Choroid plexus epithelial cell (primary cell): ENCODE measurements around the gene UBE2F.

ENCODE experiments used
- DNase-seq: peaks from one replicate; pipeline ENCODE4 v3.0.0-alpha.2; 2010; ENCODE audit warnings: low read depth
- H3K4me3 ChIP-seq: 2 replicates; pipeline ENCODE4 v1.5.1; 2011; ENCODE audit warnings: low read depth, mild to moderate bottlenecking, control low read depth, low read length, moderate library complexity
- CTCF ChIP-seq: conservative IDR thresholded peaks from 2 replicates; pipeline ENCODE4 v1.5.1; 2011; ENCODE audit warnings: low read depth, mild to moderate bottlenecking, control low read depth, inconsistent platforms, low read length, moderate library complexity

Gene UBE2F

GRCh38 chr2:238016526-238016925, 49.7 kb downstream of the UBE2F start:
- no peak for DNase-seq
- no peak for TF ChIP-seq CTCF
- no peak overlapping the region for H3K4me3 ChIP-seq

GRCh38 chr2:238019962-238020361, 53.1 kb downstream of the UBE2F start:
- H3K4me3 ChIP-seq = no peak overlapping the region
- TF ChIP-seq CTCF = no peak
- DNase-seq = no peak

GRCh38 chr2:238020816-238021215, 54.0 kb downstream of the UBE2F start:
- no peak for TF ChIP-seq CTCF

GRCh38 chr2:238021327-238021726, 54.5 kb downstream of the UBE2F start:
- peak; percentile 21 for DNase-seq
- no peak overlapping the region for H3K4me3 ChIP-seq
- no peak for TF ChIP-seq CTCF

More at GRCh38 chr2:238020816-238021215, 54.0 kb downstream of the UBE2F start:
- no peak for DNase-seq
- H3K4me3 ChIP-seq = no peak overlapping the region

- no peak for TF ChIP-seq CTCF
- DNase-seq = no peak
Observed at GRCh38 chr2:238022594-238023157, 55.9 kb downstream of the UBE2F start.

GRCh38 chr2:238023608-238024007, 56.8 kb downstream of the UBE2F start:
- DNase-seq = no peak
- H3K4me3 ChIP-seq = no peak overlapping the region
- no peak for TF ChIP-seq CTCF

More at GRCh38 chr2:238022594-238023157, 55.9 kb downstream of the UBE2F start:
- H3K4me3 ChIP-seq = no peak overlapping the region

- H3K4me3 ChIP-seq = no peak overlapping the region
- TF ChIP-seq CTCF = no peak
- peak; percentile 36 for DNase-seq
Observed at GRCh38 chr2:238024986-238025385, 58.2 kb downstream of the UBE2F start.
